SHP77 (cell line): ENCODE results near the gene FRMD6.
A peak's percentile ranks its signal among the peaks of the same experiment; 100 is the strongest.

Experiments
- DNase-seq, 2 experiments: peaks; one replicate each; lab custom pipeline; 2025; lab: John Stamatoyannopoulos, UW

Gene FRMD6

DNA sequence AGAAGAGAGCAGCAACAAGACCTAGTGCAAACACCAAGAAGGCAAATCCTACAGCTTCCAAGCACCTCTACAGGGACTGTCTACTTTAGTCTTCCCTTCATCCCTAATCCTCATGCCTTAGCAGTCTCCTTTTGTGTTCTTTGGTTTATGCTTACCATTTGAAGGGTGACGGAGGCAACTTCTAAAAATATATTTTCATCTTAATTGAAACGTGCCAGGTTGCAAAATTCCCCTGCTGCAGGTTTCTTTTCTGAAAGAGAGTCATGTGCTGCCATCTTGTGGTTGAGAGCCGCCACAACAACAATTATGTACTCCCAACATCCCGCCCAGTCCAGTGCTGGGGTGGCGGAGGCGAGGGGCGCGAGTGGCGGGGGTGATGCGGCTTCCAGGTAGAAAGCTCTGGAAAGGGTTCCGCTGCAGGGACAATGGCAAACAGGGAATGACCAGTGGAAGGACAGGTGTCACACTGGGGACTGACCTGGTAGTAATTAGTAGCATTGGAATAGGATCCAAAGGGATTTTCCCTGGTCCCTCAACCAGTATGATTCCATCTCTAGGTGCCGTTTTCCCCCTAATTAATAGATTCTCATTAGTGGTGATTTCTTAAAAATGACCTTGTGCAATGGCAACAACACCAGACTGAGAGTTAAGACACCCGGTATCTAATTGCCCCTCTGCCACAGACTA lies 128.4 kb downstream of the FRMD6 start:
- DNase-seq: peak; percentile 51 to 53
